ENCODE results near the gene NUTF2. TPM values are rescaled to one million over a fixed set of nuclear protein-coding genes. Genes with fewer than 3 reads are reported as not detected.

Gene NUTF2
- total and polyA plus RNA-seq, 2 of the 8 experiments (the other 6 are each of a cell fraction or from before 2014, with no cell fraction given) = 219 to 377 TPM

DNA sequence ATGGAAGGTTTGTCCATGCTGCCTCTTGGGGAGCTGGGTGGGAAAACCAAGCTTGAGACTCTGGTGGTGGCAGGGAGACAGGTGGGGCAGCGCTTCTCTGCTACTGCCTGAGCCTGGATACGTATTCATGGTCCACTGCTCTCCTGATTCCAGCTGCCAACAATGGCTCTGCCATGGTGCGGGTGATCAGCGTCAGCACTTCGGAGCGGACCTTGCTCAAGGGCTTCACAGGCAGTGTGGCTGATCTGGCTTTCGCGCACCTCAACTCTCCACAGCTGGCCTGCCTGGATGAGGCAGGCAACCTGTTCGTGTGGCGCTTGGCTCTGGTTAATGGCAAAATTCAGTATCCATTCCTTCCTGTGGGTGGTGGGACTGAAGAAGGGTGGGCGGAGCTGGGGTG lies 30.3 kb downstream of the NUTF2 start (continued):
- TF ChIP-seq TAF1 (IDR thresholded peaks at IDR 0.05; ENCODE audit: low read depth, low read length) (no peak), SP1 (IDR thresholded peaks at IDR 0.05; ENCODE audit: low read depth, low read length) (no peak), ASH2L (IDR thresholded peaks at IDR 0.05; ENCODE audit: low read length) (no peak), CBX8 (IDR thresholded peaks at IDR 0.05; ENCODE audit: borderline replicate concordance, low read depth, low read length) (no peak), EGR1 (IDR thresholded peaks at IDR 0.05; ENCODE audit: borderline replicate concordance, low read depth, low read length) (no peak), NRF1 (IDR thresholded peaks at IDR 0.05; ENCODE audit: low read depth, low read length) (no peak)
